ENCODE measurements around the gene MYOCOS. TPM values are rescaled to one million over a fixed set of nuclear protein-coding genes. Genes with fewer than 3 reads are reported as not detected.

Gene MYOCOS
- total RNA-seq, 2 experiments from 2014 or later, result 0.10 TPM; not detected in 1

GRCh38 chr1:171664976-171665375 lies 42.9 kb downstream of the MYOCOS start:
- no peak for ATAC-seq
- POLR2A ChIA-PET, result no interaction called here
- Mint-ChIP-seq H3K36me3 (ENCODE audit: low read depth) (no peaks in the 10 kb centered on the region), H3K4me1 (ENCODE audit: low read depth) (no peaks in the 10 kb centered on the region), H3K9me3 (ENCODE audit: insufficient read depth) (no peaks in the 10 kb centered on the region), H3K4me3 (no peak overlapping the region), H3K27ac (no peak overlapping the region), H3K27me3 (ENCODE audit: low read depth) (peaks cover 3% of the 10 kb centered on the region)
- CTCF ChIA-PET, result no interaction called here
- DNase-seq, result no peak

DNA sequence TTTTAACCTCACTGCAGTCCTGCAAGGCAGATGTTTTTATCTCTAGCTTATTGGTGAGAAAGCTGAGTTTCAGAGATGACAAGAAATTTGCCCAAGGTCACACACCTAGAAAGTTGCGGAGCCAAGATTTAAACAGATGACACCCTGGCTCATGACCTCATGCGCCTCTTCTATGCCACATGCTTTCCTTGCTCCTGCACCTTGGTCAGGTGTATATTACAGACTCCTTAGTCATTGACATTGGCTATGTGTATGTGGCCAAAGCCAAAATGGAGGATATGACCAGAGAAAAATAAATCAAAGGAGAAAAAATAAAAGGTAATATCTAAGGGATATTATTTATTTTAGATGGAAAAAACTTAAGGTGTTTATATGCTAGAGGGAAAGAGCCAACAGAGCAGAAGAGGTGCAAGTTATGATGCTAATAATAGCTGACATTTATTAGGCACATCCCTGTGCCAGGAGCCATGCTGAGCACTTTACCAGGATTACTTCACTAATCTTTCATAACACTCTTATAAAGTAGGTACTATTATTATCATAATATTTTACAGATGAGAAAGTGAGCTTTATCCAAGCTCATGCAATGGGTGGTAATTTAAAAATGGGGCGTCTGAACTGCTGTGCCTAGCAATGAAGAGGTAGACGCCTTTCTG lies 44.2 kb downstream of the MYOCOS start:
- Mint-ChIP-seq H3K9me3 (ENCODE audit: insufficient read depth) (no peaks in the 10 kb centered on the region), H3K36me3 (ENCODE audit: low read depth) (no peaks in the 10 kb centered on the region), H3K4me3 (no peak overlapping the region), H3K27ac (no peak overlapping the region), H3K4me1 (ENCODE audit: low read depth) (no peaks in the 10 kb centered on the region), H3K27me3 (ENCODE audit: low read depth) (peaks cover 3% of the 10 kb centered on the region)
- no peak for ATAC-seq
- ChIA-PET CTCF (interaction anchor here (0.8 to 1.4 kb wide), 3 partner anchors 9 to 50 kb away, joined by 3 read pairs; no protein-coding TSS in a partner anchor), POLR2A (no interaction called here)
- DNase-seq, result no peak

GRCh38 chr1:171668372-171668771 lies 46.3 kb downstream of the MYOCOS start:
- peaks cover 8% of the 10 kb centered on the region for H3K27me3 Mint-ChIP-seq (ENCODE audit: low read depth)
- no peak overlapping the region for H3K27ac Mint-ChIP-seq
- DNase-seq (no peak), ATAC-seq (no peak)
- no peaks in the 10 kb centered on the region for H3K36me3 Mint-ChIP-seq (ENCODE audit: low read depth)
- ChIA-PET POLR2A (no interaction called here), CTCF (interaction anchor here (1.1 to 1.3 kb wide), 2 partner anchors 11 to 23 kb away, joined by 3 to 4 read pairs; no protein-coding TSS in a partner anchor)
- H3K4me3 Mint-ChIP-seq, result no peak overlapping the region
- no peaks in the 10 kb centered on the region for H3K4me1 Mint-ChIP-seq (ENCODE audit: low read depth)
- H3K9me3 Mint-ChIP-seq (ENCODE audit: insufficient read depth), result no peaks in the 10 kb centered on the region

- Mint-ChIP-seq H3K4me1 (ENCODE audit: low read depth) (no peaks in the 10 kb centered on the region), H3K27ac (no peak overlapping the region), H3K4me3 (no peak overlapping the region), H3K9me3 (ENCODE audit: insufficient read depth) (no peaks in the 10 kb centered on the region), H3K27me3 (ENCODE audit: low read depth) (peaks cover 7% of the 10 kb centered on the region), H3K36me3 (ENCODE audit: low read depth) (no peaks in the 10 kb centered on the region)
- ATAC-seq (no peak), DNase-seq (no peak)
- ChIA-PET CTCF (no interaction called here), POLR2A (no interaction called here)
These were observed 48.7 kb downstream of the MYOCOS start for GRCh38 chr1:171670739-171671138.

DNA sequence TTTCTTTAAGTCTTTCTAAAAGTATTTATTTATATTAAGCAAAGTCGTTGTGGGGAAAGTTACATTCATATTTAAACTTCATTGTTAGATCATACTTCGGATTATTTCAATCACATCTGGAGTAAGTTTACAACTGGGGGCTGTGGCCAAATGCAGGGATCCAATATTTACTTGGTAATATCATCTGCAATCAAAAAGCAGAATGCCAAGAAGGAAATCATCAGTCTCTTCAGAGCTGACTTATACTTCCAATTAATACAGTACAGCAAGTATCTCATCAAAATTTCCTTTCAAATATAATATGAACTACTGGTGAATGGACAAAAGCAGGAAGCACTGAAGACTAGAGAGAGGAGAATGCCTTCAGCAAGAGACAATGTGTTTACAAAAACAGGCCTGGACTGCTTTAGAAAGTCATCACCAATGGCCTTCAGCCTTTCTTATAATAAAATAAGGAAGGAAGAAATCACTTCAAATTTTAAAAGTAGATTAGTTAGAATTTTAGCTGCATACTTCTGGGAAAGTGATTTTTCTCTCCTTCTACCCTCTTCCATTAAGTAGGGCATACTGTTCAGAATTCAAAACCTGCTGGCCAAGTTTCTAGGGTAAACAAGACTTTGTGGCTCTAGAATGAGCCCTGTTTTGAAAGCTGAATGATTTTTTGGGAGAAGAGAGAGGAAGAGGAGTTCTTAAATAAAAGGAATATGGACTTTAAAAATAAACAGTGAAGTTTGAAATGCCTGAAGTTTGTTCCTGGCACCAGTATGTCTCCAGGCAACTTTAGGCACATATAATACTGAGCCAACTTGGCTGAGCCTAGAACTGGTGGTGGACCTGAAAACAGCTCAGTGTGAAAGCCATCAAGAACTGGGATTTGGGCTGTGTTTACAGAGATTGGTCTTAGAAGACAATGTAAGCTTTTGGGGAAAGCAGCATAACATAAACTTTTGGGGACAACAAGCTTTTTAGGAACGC lies 52.7 kb downstream of the MYOCOS start:
- Mint-ChIP-seq H3K9me3 (ENCODE audit: insufficient read depth) (no peaks in the 10 kb centered on the region), H3K4me1 (ENCODE audit: low read depth) (no peaks in the 10 kb centered on the region), H3K27me3 (ENCODE audit: low read depth) (peaks cover 7% of the 10 kb centered on the region), H3K27ac (no peak overlapping the region), H3K36me3 (ENCODE audit: low read depth) (no peaks in the 10 kb centered on the region), H3K4me3 (no peak overlapping the region)
- DNase-seq, result no peak
- ChIA-PET CTCF (interaction anchor here (2.1 kb wide), 1 partner anchor 30 kb away, joined by 8 read pairs; no protein-coding TSS in a partner anchor), POLR2A (no interaction called here)
- ATAC-seq, result no peak

Other genes with a start within 250 kb of the MYOCOS start
- 100 to 1,000 TPM; 222 to 228 TPM for gene PRRC2C, start 136.7 kb upstream of the MYOCOS start, total RNA-seq
- not detected for gene MYOC, start 30.4 kb downstream of the MYOCOS start, total RNA-seq
- 10 to 100 TPM; 12.2 to 13.0 TPM for gene VAMP4, start 119.8 kb downstream of the MYOCOS start, total RNA-seq
- 10 to 100 TPM; 38.5 to 44.5 TPM for gene METTL13, start 159.4 kb downstream of the MYOCOS start, total RNA-seq
- gene DNM3, start 219.3 kb downstream of the MYOCOS start, total RNA-seq, result 1 to 10 TPM; 1.5 to 1.6 TPM